ENCODE measurements around the gene GPR21. TPM values are rescaled to one million over a fixed set of nuclear protein-coding genes. Genes with fewer than 3 reads are reported as not detected.

GPR21 gene
- total and polyA plus RNA-seq, 5 donors from 2014 or later = 3.6 TPM; not detected in 4

DNA sequence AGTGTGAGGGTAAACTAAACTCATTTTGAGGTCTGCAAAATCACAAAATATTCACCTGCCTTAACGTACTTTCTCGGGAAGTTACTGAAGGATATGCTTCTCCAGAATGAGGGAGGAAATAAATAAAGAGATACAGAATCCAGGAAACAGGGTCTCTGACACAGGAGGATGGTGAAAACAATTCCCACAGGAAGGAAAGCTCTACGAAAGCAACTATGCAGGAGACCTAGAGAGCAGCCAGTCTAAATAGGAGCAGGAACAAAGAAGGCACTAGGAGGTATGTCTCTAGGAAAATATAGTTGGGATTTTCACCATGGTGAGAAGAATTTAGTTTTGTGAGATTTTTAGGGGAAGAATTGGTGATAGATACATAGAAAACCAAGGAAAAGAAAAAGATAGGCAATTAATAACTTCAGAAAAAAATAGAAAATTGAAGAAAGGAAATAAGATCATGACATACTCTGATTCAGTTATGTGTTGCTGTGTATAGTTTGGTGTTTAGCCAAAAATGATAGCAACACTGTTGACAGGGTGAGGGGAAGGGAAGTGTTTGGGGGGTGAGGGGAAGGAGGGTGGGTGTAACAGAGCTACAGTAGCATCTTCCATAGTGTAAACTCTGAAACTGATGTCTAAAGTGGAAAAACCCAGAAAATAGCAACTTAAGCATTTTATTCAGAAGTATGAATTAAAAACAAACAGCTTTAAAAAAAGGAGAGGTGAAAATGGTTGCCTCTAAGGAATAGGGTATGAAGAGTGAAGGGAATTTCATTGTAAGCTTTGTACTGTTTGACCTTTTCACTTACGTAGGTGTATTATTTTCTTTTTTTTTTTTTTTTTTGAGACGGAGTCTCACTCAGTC is 9.8 kb downstream of the GPR21 start:
- DNase-seq = no peak
- Mint-ChIP-seq H3K36me3 (peaks cover 30% of the 10 kb centered on the region), H3K4me1 (peaks cover 0 to 13% (median under 1%) of the 10 kb centered on the region in 4 donors), H3K27ac (no peak overlapping the region), H3K27me3 (no peaks in the 10 kb centered on the region), H3K4me3 (peak overlapping the region in 1 of 4 donors; percentile 27), H3K9me3 (peaks cover 0 to 4% (median 2%) of the 10 kb centered on the region in 7 donors)
- H3K36me3 ChIP-seq (ENCODE audit: control insufficient read depth, insufficient read depth, low read length) = peaks cover 17% of the 10 kb centered on the region
- H3K9me3 ChIP-seq (ENCODE audit: control insufficient read depth in 2 of 2, low read length in 2 of 2) = peaks cover 3 to 6% of the 10 kb centered on the region in 2 experiments
- no peak overlapping the region for H3K4me3 ChIP-seq (ENCODE audit: low read depth, low read length)
- no peak overlapping the region for H3K27ac ChIP-seq (ENCODE audit: insufficient read depth, low read length, poor library complexity, severe bottlenecking)
- no peak for ATAC-seq (ENCODE audit: low read depth in 2 of 2)
- no peaks in the 10 kb centered on the region for H3K27me3 ChIP-seq (ENCODE audit: control insufficient read depth, insufficient read depth, low read length)
- H3K4me1 ChIP-seq (ENCODE audit: control insufficient read depth, insufficient read depth, low read length, poor library complexity, severe bottlenecking) = no peaks in the 10 kb centered on the region

GRCh38 chr9:123044586-123044985 is 11.1 kb downstream of the GPR21 start:
- H3K27me3 Mint-ChIP-seq = no peaks in the 10 kb centered on the region
- peaks cover 30% of the 10 kb centered on the region for H3K36me3 Mint-ChIP-seq
- peaks cover 11% of the 10 kb centered on the region for H3K36me3 ChIP-seq (ENCODE audit: control insufficient read depth, insufficient read depth, low read length)
- H3K4me1 ChIP-seq (ENCODE audit: control insufficient read depth, insufficient read depth, low read length, poor library complexity, severe bottlenecking) = no peaks in the 10 kb centered on the region
- peaks cover 0 to 13% (median under 1%) of the 10 kb centered on the region in 4 donors for H3K4me1 Mint-ChIP-seq
- no peak overlapping the region for H3K4me3 Mint-ChIP-seq
- H3K9me3 Mint-ChIP-seq = peaks cover 0 to 4% (median 2%) of the 10 kb centered on the region in 7 donors
- H3K27ac Mint-ChIP-seq = no peak overlapping the region
- H3K27me3 ChIP-seq (ENCODE audit: control insufficient read depth, insufficient read depth, low read length) = no peaks in the 10 kb centered on the region
- H3K9me3 ChIP-seq (ENCODE audit: control insufficient read depth in 2 of 2, low read length in 2 of 2) = peaks cover 3 to 6% of the 10 kb centered on the region in 2 experiments
- H3K27ac ChIP-seq (ENCODE audit: insufficient read depth, low read length, poor library complexity, severe bottlenecking) = no peak overlapping the region
- no peak for ATAC-seq (ENCODE audit: low read depth in 2 of 2)
- DNase-seq = no peak
- H3K4me3 ChIP-seq (ENCODE audit: low read depth, low read length) = no peak overlapping the region

- Mint-ChIP-seq H3K36me3 (peaks cover 26% of the 10 kb centered on the region), H3K9me3 (peaks cover 0 to 4% (median 0%) of the 10 kb centered on the region in 7 donors), H3K27ac (no peak overlapping the region)
Measured at GRCh38 chr9:123046406-123047195, 13.1 kb downstream of the GPR21 start.

DNA sequence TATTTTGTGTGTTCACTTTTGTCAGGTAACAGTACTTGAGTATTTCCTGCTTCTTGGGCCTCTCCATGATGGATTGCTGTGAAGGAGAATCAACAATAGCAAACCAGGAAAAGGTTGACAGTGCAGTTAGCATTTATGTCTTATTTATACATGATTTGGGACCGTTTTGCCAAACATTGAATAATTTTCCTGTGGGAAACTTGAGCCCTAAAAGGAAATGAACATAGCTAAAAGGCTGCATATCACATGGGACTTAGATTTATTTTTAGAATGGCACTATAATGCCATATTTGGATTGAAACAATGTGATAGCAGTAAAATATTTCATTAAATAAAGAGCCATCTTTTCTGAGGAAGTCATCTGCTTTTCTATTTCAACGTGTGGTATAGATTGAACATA is 15.3 kb downstream of the GPR21 start:
- no peaks in the 10 kb centered on the region for H3K36me3 ChIP-seq (ENCODE audit: control insufficient read depth, insufficient read depth, low read length)
- no peaks in the 10 kb centered on the region for H3K4me1 ChIP-seq (ENCODE audit: control insufficient read depth, insufficient read depth, low read length, poor library complexity, severe bottlenecking)
- peaks cover 0 to 5% (median 2%) of the 10 kb centered on the region in 4 donors for H3K4me1 Mint-ChIP-seq
- no peaks in the 10 kb centered on the region for H3K9me3 Mint-ChIP-seq
- H3K4me3 Mint-ChIP-seq = no peak overlapping the region
- H3K4me3 ChIP-seq (ENCODE audit: low read depth, low read length) = no peak overlapping the region
- no peak for DNase-seq
- no peaks in the 10 kb centered on the region for H3K27me3 Mint-ChIP-seq
- no peak overlapping the region for H3K27ac Mint-ChIP-seq
- no peak overlapping the region for H3K27ac ChIP-seq (ENCODE audit: insufficient read depth, low read length, poor library complexity, severe bottlenecking)
- no peaks in the 10 kb centered on the region for H3K27me3 ChIP-seq (ENCODE audit: control insufficient read depth, insufficient read depth, low read length)
- H3K36me3 Mint-ChIP-seq = peaks cover 10% of the 10 kb centered on the region
- H3K9me3 ChIP-seq (ENCODE audit: control insufficient read depth in 2 of 2, low read length in 2 of 2) = no peaks in the 10 kb centered on the region
- no peak for ATAC-seq (ENCODE audit: low read depth in 2 of 2)

More at GRCh38 chr9:123046406-123047195, 13.1 kb downstream of the GPR21 start:
- H3K27me3 Mint-ChIP-seq = no peaks in the 10 kb centered on the region
- no peak overlapping the region for H3K4me3 ChIP-seq (ENCODE audit: low read depth, low read length)
- ATAC-seq (ENCODE audit: low read depth in 2 of 2) (no peak), DNase-seq (no peak)
- H3K9me3 ChIP-seq (ENCODE audit: control insufficient read depth in 2 of 2, low read length in 2 of 2) = peaks cover 3 to 6% of the 10 kb centered on the region in 2 experiments
- no peak overlapping the region for H3K4me3 Mint-ChIP-seq
- H3K4me1 ChIP-seq (ENCODE audit: control insufficient read depth, insufficient read depth, low read length, poor library complexity, severe bottlenecking) = no peaks in the 10 kb centered on the region
- H3K4me1 Mint-ChIP-seq = peaks cover 0 to 13% (median under 1%) of the 10 kb centered on the region in 4 donors
- H3K36me3 ChIP-seq (ENCODE audit: control insufficient read depth, insufficient read depth, low read length) = peaks cover 11% of the 10 kb centered on the region
- no peaks in the 10 kb centered on the region for H3K27me3 ChIP-seq (ENCODE audit: control insufficient read depth, insufficient read depth, low read length)
- no peak overlapping the region for H3K27ac ChIP-seq (ENCODE audit: insufficient read depth, low read length, poor library complexity, severe bottlenecking)

DNA sequence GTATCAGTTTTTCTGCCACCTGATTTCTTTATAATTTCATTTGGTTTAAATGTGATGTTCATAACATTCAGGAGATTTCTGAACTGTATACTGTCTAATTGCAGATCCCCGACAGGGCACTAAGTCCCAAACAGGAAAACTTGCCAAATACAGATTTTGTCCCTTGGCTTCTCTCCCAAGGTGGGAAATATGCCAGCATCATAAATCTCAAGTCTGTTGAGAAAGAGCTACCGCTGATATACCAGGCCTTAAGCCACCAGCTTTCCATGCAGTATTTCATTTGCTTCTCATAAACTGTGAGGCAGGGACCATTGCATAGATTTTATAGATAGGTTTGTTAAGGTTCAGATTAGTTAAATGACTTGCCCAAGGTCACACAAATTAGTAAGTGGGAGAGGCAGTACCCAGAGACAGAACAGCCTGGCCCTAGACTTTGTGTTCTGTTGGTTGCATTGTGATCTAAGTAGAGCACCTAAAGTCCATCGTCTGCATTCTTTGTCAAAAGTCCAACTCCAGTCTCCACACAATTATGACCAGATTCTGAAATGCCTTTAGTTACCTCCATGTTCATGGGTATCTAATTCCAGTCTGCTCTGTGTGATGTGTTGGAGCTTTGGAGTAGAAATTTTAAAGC is 16.2 kb downstream of the GPR21 start:
- Mint-ChIP-seq H3K4me1 (peaks cover 0 to 4% (median 2%) of the 10 kb centered on the region in 4 donors), H3K27me3 (no peaks in the 10 kb centered on the region), H3K4me3 (no peak overlapping the region), H3K27ac (no peak overlapping the region), H3K9me3 (no peaks in the 10 kb centered on the region), H3K36me3 (peaks cover 11% of the 10 kb centered on the region)
- Histone ChIP-seq H3K4me3 (ENCODE audit: low read depth, low read length) (no peak overlapping the region), H3K27me3 (ENCODE audit: control insufficient read depth, insufficient read depth, low read length) (no peaks in the 10 kb centered on the region), H3K9me3 (ENCODE audit: control insufficient read depth in 2 of 2, low read length in 2 of 2) (no peaks in the 10 kb centered on the region), H3K36me3 (ENCODE audit: control insufficient read depth, insufficient read depth, low read length) (peaks cover 4% of the 10 kb centered on the region), H3K27ac (ENCODE audit: insufficient read depth, low read length, poor library complexity, severe bottlenecking) (no peak overlapping the region), H3K4me1 (ENCODE audit: control insufficient read depth, insufficient read depth, low read length, poor library complexity, severe bottlenecking) (no peaks in the 10 kb centered on the region)
- ATAC-seq (ENCODE audit: low read depth in 2 of 2) = no peak
- DNase-seq = no peak

DNA sequence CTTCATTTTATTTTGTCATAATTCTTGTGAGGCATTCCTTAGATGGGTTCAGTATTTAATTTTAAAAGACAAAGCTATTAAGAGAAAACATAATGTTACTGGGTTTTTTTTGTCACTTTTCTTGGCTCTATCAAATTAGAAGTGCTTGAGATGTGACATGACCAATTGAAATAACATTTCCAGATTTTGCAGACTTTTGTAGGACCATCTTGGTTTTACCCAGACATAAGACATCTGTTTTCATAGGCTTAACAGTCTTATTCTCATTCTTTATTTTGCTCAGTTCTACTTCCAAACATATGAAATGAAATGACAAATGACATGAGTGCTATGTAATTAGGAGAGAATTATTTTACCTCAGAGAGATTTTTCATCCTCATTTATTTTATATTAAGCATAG is 19.6 kb downstream of the GPR21 start:
- H3K36me3 Mint-ChIP-seq = peaks cover 12% of the 10 kb centered on the region
- Histone ChIP-seq H3K27ac (ENCODE audit: insufficient read depth, low read length, poor library complexity, severe bottlenecking) (no peak overlapping the region), H3K4me3 (ENCODE audit: low read depth, low read length) (no peak overlapping the region), H3K4me1 (ENCODE audit: control insufficient read depth, insufficient read depth, low read length, poor library complexity, severe bottlenecking) (no peaks in the 10 kb centered on the region), H3K9me3 (ENCODE audit: control insufficient read depth in 2 of 2, low read length in 2 of 2) (no peaks in the 10 kb centered on the region), H3K36me3 (ENCODE audit: control insufficient read depth, insufficient read depth, low read length) (peaks cover 8% of the 10 kb centered on the region), H3K27me3 (ENCODE audit: control insufficient read depth, insufficient read depth, low read length) (no peaks in the 10 kb centered on the region)
- no peak overlapping the region for H3K27ac Mint-ChIP-seq
- H3K4me1 Mint-ChIP-seq = peaks cover 0 to 4% (median 2%) of the 10 kb centered on the region in 4 donors
- no peaks in the 10 kb centered on the region for H3K27me3 Mint-ChIP-seq
- no peaks in the 10 kb centered on the region for H3K9me3 Mint-ChIP-seq
- no peak overlapping the region for H3K4me3 Mint-ChIP-seq
- DNase-seq (no peak), ATAC-seq (ENCODE audit: low read depth in 2 of 2) (no peak)

DNA sequence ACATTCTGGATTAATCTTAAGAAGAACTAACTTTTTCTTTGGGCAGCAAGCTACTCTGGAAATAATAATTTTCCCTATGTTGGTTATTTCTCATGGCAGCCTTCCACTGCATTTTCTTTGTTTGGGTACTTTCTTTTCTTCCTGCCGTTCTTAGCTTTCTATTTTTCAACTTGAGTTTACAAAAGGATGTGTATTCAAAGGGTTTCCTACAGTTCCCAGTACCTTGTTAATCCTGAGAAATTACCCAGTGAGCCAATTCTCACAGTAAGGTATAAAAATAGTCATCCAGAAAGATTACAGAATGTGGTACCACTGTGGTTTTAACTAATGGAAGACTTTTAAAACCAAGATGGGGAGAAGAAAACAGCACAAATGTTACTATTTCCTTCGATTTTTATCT is 20.2 kb downstream of the GPR21 start:
- DNase-seq (no peak), ATAC-seq (ENCODE audit: low read depth in 2 of 2) (no peak)
- Mint-ChIP-seq H3K36me3 (peaks cover 12% of the 10 kb centered on the region), H3K27me3 (no peaks in the 10 kb centered on the region), H3K9me3 (no peaks in the 10 kb centered on the region), H3K27ac (no peak overlapping the region), H3K4me1 (peaks cover 0 to 4% (median 2%) of the 10 kb centered on the region in 4 donors), H3K4me3 (no peak overlapping the region)
- H3K27me3 ChIP-seq (ENCODE audit: control insufficient read depth, insufficient read depth, low read length) = no peaks in the 10 kb centered on the region
- H3K27ac ChIP-seq (ENCODE audit: insufficient read depth, low read length, poor library complexity, severe bottlenecking) = no peak overlapping the region
- H3K4me3 ChIP-seq (ENCODE audit: low read depth, low read length) = no peak overlapping the region
- peaks cover 8% of the 10 kb centered on the region for H3K36me3 ChIP-seq (ENCODE audit: control insufficient read depth, insufficient read depth, low read length)
- H3K9me3 ChIP-seq (ENCODE audit: control insufficient read depth in 2 of 2, low read length in 2 of 2) = no peaks in the 10 kb centered on the region
- no peaks in the 10 kb centered on the region for H3K4me1 ChIP-seq (ENCODE audit: control insufficient read depth, insufficient read depth, low read length, poor library complexity, severe bottlenecking)

All from CD4-positive, CD25-positive, alpha-beta regulatory T cell (primary cell).